Caco-2 (cell line): Measurements from ENCODE around the gene MCC. TPM values are rescaled to one million over a fixed set of nuclear protein-coding genes. Genes with fewer than 3 reads are reported as not detected.

Experiments
- BruUV-seq: library from RNA; stranded (reverse); fragments of 400-500 nt; replicated peaks from 2 replicates; lab custom pipeline; 2021; lab: Mats Ljungman, UMichigan
- CTCF ChIA-PET: fragments of 300-600 bp; sonication (Branson Sonifier 250); formaldehyde crosslinking; loops from one replicate; lab custom pipeline; 2022; ENCODE audit warnings: antibody characterized with exemption; lab: Charles Lee
- POLR2A ChIA-PET: fragments of 300-600 bp; sonication (Branson Sonifier 250); formaldehyde crosslinking; loops from one replicate; lab custom pipeline; 2022; ENCODE audit warnings: antibody characterized with exemption; lab: Charles Lee
- DNase-seq, 2 experiments: peaks; one replicate each; pipeline versions ENCODE4 v3.0.0 to v3.0.0-alpha.2; 2020 to 2022
- H3K27me3 ChIP-seq: replicated peaks from 2 replicates; pipeline ENCODE4 v1.6.0; 2011; ENCODE audit warnings: low read length; ENCODE audit not compliant: control insufficient read depth, insufficient read depth
- H3K36me3 ChIP-seq: 2 replicates; pipeline ENCODE4 v1.5.1; 2011; ENCODE audit warnings: low read length; ENCODE audit not compliant: control insufficient read depth, insufficient read depth
- H3K4me1 ChIP-seq: fragments of 250-450 bp; sonication (Bioruptor Pico); 2 replicates; pipeline ENCODE4 v1.5.1; 2020; ENCODE audit warnings: mild to moderate bottlenecking
- H3K4me3 ChIP-seq: 2 replicates; pipeline ENCODE4 v1.5.1; 2011; ENCODE audit warnings: low read depth, mild to moderate bottlenecking, control low read depth, low read length
- H3K9me3 ChIP-seq: fragments of 250-450 bp; sonication (Bioruptor Pico); 2 replicates; pipeline ENCODE4 v1.5.1; 2020; ENCODE audit warnings: mild to moderate bottlenecking, moderate library complexity
- H3K27ac Mint-ChIP-seq: one replicate; pipeline ENCODE4 v1.8.0; 2022; ENCODE audit warnings: mixed read lengths; ENCODE audit not compliant: unreplicated experiment
- H3K27me3 Mint-ChIP-seq: one replicate; pipeline ENCODE4 v1.8.0; 2022; ENCODE audit warnings: mixed read lengths; ENCODE audit not compliant: insufficient read depth, unreplicated experiment
- H3K36me3 Mint-ChIP-seq: one replicate; pipeline ENCODE4 v1.8.0; 2022; ENCODE audit warnings: mild to moderate bottlenecking, mixed read lengths; ENCODE audit not compliant: insufficient read depth, unreplicated experiment
- H3K4me1 Mint-ChIP-seq: one replicate; pipeline ENCODE4 v1.8.0; 2022; ENCODE audit warnings: low read depth, mixed read lengths; ENCODE audit not compliant: unreplicated experiment
- H3K4me3 Mint-ChIP-seq: one replicate; pipeline ENCODE4 v1.8.0; 2022; ENCODE audit warnings: mild to moderate bottlenecking, moderate library complexity, mixed read lengths; ENCODE audit not compliant: unreplicated experiment
- H3K9me3 Mint-ChIP-seq: one replicate; pipeline ENCODE4 v1.8.0; 2022; ENCODE audit warnings: mixed read lengths; ENCODE audit not compliant: unreplicated experiment
- intact Hi-C: fragments of 100-400 bp; cut with micrococcal nuclease; formaldehyde crosslinking; loops from one replicate; pipeline ENCODE4 v1.10.0; 2022; ENCODE audit not compliant: unreplicated experiment
- total RNA-seq: library from RNA; stranded (reverse); gene quantifications from 2 replicates; pipeline ENCODE4 v1.2.3, GENCODE V29; 2022
- TF ChIP-seq, protein P1 (sequence below), 2 experiments: fragments of 200-600 bp in 1 of 2; IDR thresholded peaks; 1 replicate in 1 of 2; 2 replicates in 1 of 2; pipeline versions ENCODE4 v1.5.1 to v1.8.0; 2011 to 2022; ENCODE audit warnings: antibody characterized with exemption in 1 of 2, control low read depth in 1 of 2, inconsistent platforms in 1 of 2, low read depth in 1 of 2, low read length in 1 of 2, mild to moderate bottlenecking in 1 of 2, moderate library complexity in 1 of 2; ENCODE audit not compliant: insufficient read depth in 1 of 2, severe bottlenecking in 1 of 2, unreplicated experiment in 1 of 2

MCC gene
- total RNA-seq, 1 experiment from 2014 or later = 0.09 TPM

DNA sequence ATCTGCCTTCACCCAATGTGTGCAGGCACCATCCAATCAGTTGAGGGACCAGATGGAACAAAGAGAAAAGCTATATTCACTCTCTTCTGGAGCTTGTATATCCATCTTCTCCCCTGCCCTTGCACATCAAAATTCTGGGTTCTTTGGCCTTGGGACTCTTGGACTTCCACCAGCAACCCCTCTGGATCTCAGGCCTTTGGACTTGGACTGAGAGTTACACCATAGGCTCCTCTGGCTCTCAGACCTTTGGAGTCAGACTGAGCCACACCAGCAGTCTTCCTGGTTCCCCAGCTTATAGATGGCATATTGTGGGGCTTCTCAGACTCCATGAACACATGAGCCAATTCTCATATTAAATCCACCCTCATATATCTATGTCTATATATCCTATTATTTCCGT lies 126.6 kb downstream of the MCC start:
- ChIA-PET CTCF (no interaction called here), POLR2A (no interaction called here)
- Histone ChIP-seq H3K27me3 (no peaks in the 10 kb centered on the region), H3K4me3 (no peak overlapping the region), H3K4me1 (no peaks in the 10 kb centered on the region), H3K36me3 (no peaks in the 10 kb centered on the region), H3K9me3 (no peaks in the 10 kb centered on the region; the same call in none of the 2 replicates)
- H3K4me1 Mint-ChIP-seq = no peaks in the 10 kb centered on the region
- intact Hi-C loops = no loop called here
- no peaks in the 10 kb centered on the region for H3K27me3 Mint-ChIP-seq
- H3K36me3 Mint-ChIP-seq = no peaks in the 10 kb centered on the region
- peaks cover 20% of the 10 kb centered on the region for H3K9me3 Mint-ChIP-seq
- H3K27ac Mint-ChIP-seq = no peak overlapping the region
- TF ChIP-seq, protein P1, sequence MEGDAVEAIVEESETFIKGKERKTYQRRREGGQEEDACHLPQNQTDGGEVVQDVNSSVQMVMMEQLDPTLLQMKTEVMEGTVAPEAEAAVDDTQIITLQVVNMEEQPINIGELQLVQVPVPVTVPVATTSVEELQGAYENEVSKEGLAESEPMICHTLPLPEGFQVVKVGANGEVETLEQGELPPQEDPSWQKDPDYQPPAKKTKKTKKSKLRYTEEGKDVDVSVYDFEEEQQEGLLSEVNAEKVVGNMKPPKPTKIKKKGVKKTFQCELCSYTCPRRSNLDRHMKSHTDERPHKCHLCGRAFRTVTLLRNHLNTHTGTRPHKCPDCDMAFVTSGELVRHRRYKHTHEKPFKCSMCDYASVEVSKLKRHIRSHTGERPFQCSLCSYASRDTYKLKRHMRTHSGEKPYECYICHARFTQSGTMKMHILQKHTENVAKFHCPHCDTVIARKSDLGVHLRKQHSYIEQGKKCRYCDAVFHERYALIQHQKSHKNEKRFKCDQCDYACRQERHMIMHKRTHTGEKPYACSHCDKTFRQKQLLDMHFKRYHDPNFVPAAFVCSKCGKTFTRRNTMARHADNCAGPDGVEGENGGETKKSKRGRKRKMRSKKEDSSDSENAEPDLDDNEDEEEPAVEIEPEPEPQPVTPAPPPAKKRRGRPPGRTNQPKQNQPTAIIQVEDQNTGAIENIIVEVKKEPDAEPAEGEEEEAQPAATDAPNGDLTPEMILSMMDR (IDR thresholded peaks at IDR 0.05; ENCODE audit: insufficient read depth in 1 of 2, low read depth in 1 of 2, low read length in 1 of 2, severe bottlenecking in 1 of 2, unreplicated experiment in 1 of 2) = no peak
- BruUV-seq = no TSS peak
- no peak for DNase-seq
- no peak overlapping the region for H3K4me3 Mint-ChIP-seq

- ChIA-PET CTCF (no interaction called here), POLR2A (no interaction called here)
- Mint-ChIP-seq H3K27ac (no peak overlapping the region), H3K36me3 (no peaks in the 10 kb centered on the region), H3K4me3 (no peak overlapping the region), H3K4me1 (no peaks in the 10 kb centered on the region), H3K9me3 (no peaks in the 10 kb centered on the region), H3K27me3 (no peaks in the 10 kb centered on the region)
- no peak for DNase-seq
- no peak overlapping the region for H3K4me3 ChIP-seq
- no TSS peak for BruUV-seq
- no peaks in the 10 kb centered on the region for H3K36me3 ChIP-seq
- intact Hi-C loops = no loop called here
- TF ChIP-seq, protein P1 (IDR thresholded peaks at IDR 0.05; ENCODE audit: insufficient read depth in 1 of 2, low read depth in 1 of 2, low read length in 1 of 2, severe bottlenecking in 1 of 2, unreplicated experiment in 1 of 2) = no peak
- no peaks in the 10 kb centered on the region for H3K27me3 ChIP-seq
- H3K4me1 ChIP-seq = no peaks in the 10 kb centered on the region
- no peaks in the 10 kb centered on the region; the same call in 1 of the 2 replicates for H3K9me3 ChIP-seq
Observed at GRCh38 chr5:113359419-113359818, 128.8 kb downstream of the MCC start.

- Mint-ChIP-seq H3K27me3 (no peaks in the 10 kb centered on the region), H3K4me3 (no peak overlapping the region), H3K36me3 (no peaks in the 10 kb centered on the region), H3K27ac (no peak overlapping the region), H3K9me3 (no peaks in the 10 kb centered on the region), H3K4me1 (no peaks in the 10 kb centered on the region)
- H3K27me3 ChIP-seq = no peaks in the 10 kb centered on the region
- H3K4me1 ChIP-seq = no peaks in the 10 kb centered on the region
- ChIA-PET CTCF (no interaction called here), POLR2A (no interaction called here)
- no TSS peak for BruUV-seq
- H3K9me3 ChIP-seq = no peaks in the 10 kb centered on the region; the same call in 1 of the 2 replicates
- H3K36me3 ChIP-seq = no peaks in the 10 kb centered on the region
- DNase-seq = no peak
- no peak overlapping the region for H3K4me3 ChIP-seq
- TF ChIP-seq, protein P1 (IDR thresholded peaks at IDR 0.05; ENCODE audit: insufficient read depth in 1 of 2, low read depth in 1 of 2, low read length in 1 of 2, severe bottlenecking in 1 of 2, unreplicated experiment in 1 of 2) = no peak
- intact Hi-C loops = no loop called here
Observed at GRCh38 chr5:113358696-113359095, 129.6 kb downstream of the MCC start.
